ENCODE results near the gene RNF150. TPM values are rescaled to one million over a fixed set of nuclear protein-coding genes. Genes with fewer than 3 reads are reported as not detected.
A peak's percentile ranks its signal among the peaks of the same experiment; 100 is the strongest.

Gene RNF150
- total and polyA plus RNA-seq, 8 donors, result 0.31 to 88.1 (median 8.3) TPM

- peak in 1 of 2 donors; percentile 43 for DNase-seq
- H3K9me3 ChIP-seq, result no peaks in the 10 kb centered on the region
- no peak overlapping the region for H3K27ac ChIP-seq
- intact Hi-C loops (cut with DNase I; ENCODE audit: low total_unique reads), result no loop called here
- no peaks in the 10 kb centered on the region for H3K36me3 ChIP-seq
- no peaks in the 10 kb centered on the region for H3K27me3 ChIP-seq
- no peak overlapping the region for H3K4me3 ChIP-seq
- 42 to 57% (median 55%) methylated on average over 3 of the region's 3 CpGs for WGBS, 5 donors
- no peak for TF ChIP-seq POLR2AphosphoS5 (IDR thresholded peaks at IDR 0.05)
- TF ChIP-seq POLR2A (IDR thresholded peaks at IDR 0.05), result no peak
- TF ChIP-seq, protein P1, sequence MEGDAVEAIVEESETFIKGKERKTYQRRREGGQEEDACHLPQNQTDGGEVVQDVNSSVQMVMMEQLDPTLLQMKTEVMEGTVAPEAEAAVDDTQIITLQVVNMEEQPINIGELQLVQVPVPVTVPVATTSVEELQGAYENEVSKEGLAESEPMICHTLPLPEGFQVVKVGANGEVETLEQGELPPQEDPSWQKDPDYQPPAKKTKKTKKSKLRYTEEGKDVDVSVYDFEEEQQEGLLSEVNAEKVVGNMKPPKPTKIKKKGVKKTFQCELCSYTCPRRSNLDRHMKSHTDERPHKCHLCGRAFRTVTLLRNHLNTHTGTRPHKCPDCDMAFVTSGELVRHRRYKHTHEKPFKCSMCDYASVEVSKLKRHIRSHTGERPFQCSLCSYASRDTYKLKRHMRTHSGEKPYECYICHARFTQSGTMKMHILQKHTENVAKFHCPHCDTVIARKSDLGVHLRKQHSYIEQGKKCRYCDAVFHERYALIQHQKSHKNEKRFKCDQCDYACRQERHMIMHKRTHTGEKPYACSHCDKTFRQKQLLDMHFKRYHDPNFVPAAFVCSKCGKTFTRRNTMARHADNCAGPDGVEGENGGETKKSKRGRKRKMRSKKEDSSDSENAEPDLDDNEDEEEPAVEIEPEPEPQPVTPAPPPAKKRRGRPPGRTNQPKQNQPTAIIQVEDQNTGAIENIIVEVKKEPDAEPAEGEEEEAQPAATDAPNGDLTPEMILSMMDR (IDR thresholded peaks at IDR 0.05), result no peak
- no peak for TF ChIP-seq EP300 (IDR thresholded peaks at IDR 0.05)
- peaks cover 0 to 16% (median 8%) of the 10 kb centered on the region in 4 donors for H3K4me1 ChIP-seq
Observed at GRCh38 chr4:140943486-140944198, 189.6 kb downstream of the RNF150 start.

DNA sequence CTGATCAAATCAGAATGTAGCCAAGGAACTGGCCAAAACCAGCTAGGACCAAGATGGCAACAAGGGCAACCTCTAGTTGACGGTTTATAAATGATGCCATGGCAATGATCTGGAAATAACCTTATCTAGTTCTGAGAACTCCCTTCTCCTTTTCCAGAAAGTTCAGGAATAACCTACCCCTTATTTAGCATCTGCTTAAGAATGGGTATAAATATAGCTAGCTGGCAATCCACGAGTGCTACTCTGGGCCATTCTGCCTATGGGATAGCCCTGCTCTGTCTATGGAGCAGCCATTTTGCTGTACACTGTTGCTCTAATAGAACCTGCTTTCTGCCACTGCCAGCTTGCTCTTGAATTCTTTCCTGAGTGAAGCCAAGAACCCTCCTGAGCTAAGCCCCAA lies 192.7 kb downstream of the RNF150 start:
- 68 to 84% (median 80%) methylated on average over 2 of the region's 2 CpGs for WGBS, 5 donors
- TF ChIP-seq EP300 (IDR thresholded peaks at IDR 0.05) (no peak), POLR2A (IDR thresholded peaks at IDR 0.05) (no peak), POLR2AphosphoS5 (IDR thresholded peaks at IDR 0.05) (no peak)
- TF ChIP-seq, protein P1 (IDR thresholded peaks at IDR 0.05), result no peak
- intact Hi-C loops (cut with DNase I; ENCODE audit: low total_unique reads), result no loop called here
- Histone ChIP-seq H3K27ac (no peak overlapping the region), H3K4me1 (peaks cover 0 to 20% (median 10%) of the 10 kb centered on the region in 4 donors), H3K27me3 (no peaks in the 10 kb centered on the region), H3K4me3 (no peak overlapping the region), H3K9me3 (no peaks in the 10 kb centered on the region), H3K36me3 (no peaks in the 10 kb centered on the region)
- no peak for DNase-seq

DNA sequence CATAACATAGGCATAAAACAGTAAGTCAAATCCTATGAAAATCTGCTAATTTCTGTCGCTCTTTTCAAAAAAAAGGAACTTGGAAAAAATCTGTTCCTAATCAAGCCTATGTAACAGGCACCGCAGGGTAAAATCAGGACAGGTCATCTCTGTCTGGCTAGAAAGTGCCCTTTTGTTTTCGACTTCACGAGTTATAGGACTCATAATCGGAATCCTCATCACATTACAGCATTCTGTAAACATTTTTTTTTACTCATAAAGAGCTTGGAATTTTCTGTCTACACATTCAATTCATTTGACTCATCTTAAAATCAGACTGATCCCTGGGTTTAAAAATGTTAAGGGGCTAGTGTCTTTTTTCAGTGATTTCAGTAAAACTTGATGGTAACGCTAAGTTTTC lies 195.4 kb downstream of the RNF150 start:
- Histone ChIP-seq H3K36me3 (no peaks in the 10 kb centered on the region), H3K4me1 (peaks cover 0 to 8% (median 4%) of the 10 kb centered on the region in 4 donors), H3K27me3 (no peaks in the 10 kb centered on the region), H3K27ac (peak overlapping the region in 2 of 5 donors; percentile 8 to 47), H3K9me3 (no peaks in the 10 kb centered on the region), H3K4me3 (no peak overlapping the region)
- intact Hi-C loops (cut with DNase I; ENCODE audit: low total_unique reads), result no loop called here
- DNase-seq, result no peak
- WGBS, 5 donors, result 64 to 81% (median 78%) methylated on average over 6 of the region's 6 CpGs
- TF ChIP-seq POLR2AphosphoS5 (IDR thresholded peaks at IDR 0.05) (peak in 1 of 3 donors; percentile 12), POLR2A (IDR thresholded peaks at IDR 0.05) (no peak)

GRCh38 chr4:140935254-140935653 lies 198.0 kb downstream of the RNF150 start:
- intact Hi-C loops (cut with DNase I; ENCODE audit: low total_unique reads), result no loop called here
- Histone ChIP-seq H3K27me3 (no peaks in the 10 kb centered on the region), H3K36me3 (no peaks in the 10 kb centered on the region), H3K4me1 (peaks cover 0 to 16% (median 4%) of the 10 kb centered on the region in 4 donors), H3K27ac (peak overlapping the region in 1 of 5 donors; percentile 57), H3K9me3 (no peaks in the 10 kb centered on the region), H3K4me3 (no peak overlapping the region)
- DNase-seq, result peak in 1 of 2 donors; percentile 78
- TF ChIP-seq POLR2AphosphoS5 (IDR thresholded peaks at IDR 0.05), result peak in 2 of 3 donors; percentile 19 to 44
- TF ChIP-seq POLR2A (IDR thresholded peaks at IDR 0.05), result no peak
- TF ChIP-seq, protein P1 (IDR thresholded peaks at IDR 0.05), result no peak
- TF ChIP-seq EP300 (IDR thresholded peaks at IDR 0.05), result no peak
- 23 to 42% (median 32%) methylated on average over 4 of the region's 4 CpGs for WGBS, 5 donors

DNA sequence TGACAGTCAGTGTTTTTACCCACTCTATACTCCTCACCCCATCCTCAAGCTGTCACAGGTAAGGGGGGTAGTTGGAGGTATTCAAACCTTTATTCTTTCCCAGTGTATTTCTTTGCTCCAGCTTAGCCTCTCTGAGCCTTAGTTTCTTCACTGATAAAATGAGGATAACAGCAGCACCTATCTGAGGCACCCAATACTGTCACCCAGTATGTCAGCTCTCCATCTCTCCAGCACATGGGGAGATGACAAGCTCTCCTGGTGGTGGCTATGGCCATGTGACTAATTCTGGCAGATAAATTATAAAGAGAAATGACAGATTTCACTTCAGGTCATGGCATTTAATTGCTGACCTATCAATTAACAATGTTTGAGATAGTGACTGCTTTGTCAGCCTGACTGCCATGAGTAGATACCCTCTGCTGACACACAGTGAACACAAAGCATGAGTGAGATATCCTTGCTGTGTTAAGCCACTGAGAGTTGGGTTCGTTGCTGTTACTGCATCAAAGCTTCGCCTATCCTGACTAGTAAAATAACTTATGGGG lies 200.7 kb downstream of the RNF150 start:
- Histone ChIP-seq H3K4me1 (peaks cover 0 to 11% (median 0%) of the 10 kb centered on the region in 4 donors), H3K27me3 (no peaks in the 10 kb centered on the region), H3K36me3 (no peaks in the 10 kb centered on the region), H3K4me3 (no peak overlapping the region), H3K9me3 (no peaks in the 10 kb centered on the region), H3K27ac (no peak overlapping the region)
- DNase-seq, result no peak
- 73 to 87% (median 78%) methylated on average over 2 of the region's 2 CpGs for WGBS, 5 donors
- TF ChIP-seq, protein P1 (IDR thresholded peaks at IDR 0.05), result no peak
- TF ChIP-seq POLR2AphosphoS5 (IDR thresholded peaks at IDR 0.05) (no peak), EP300 (IDR thresholded peaks at IDR 0.05) (no peak), POLR2A (IDR thresholded peaks at IDR 0.05) (no peak)
- intact Hi-C loops (cut with DNase I; ENCODE audit: low total_unique reads), result no loop called here

Measured in stomach (tissue), 9 donors.